Activated naive CD4-positive, alpha-beta T cell treated with anti-CD3 and anti-CD28 coated beads, Interleukin-2, amount 50 U/mL, for 16 hours (primary cell): ENCODE data around the gene TLCD3B.

ENCODE experiments used
- DNase-seq: peaks from one replicate; pipeline ENCODE4 v3.0.0-alpha.2; 2020

Gene TLCD3B

GRCh38 chr16:30003670-30004423 is 27.2 kb downstream of the TLCD3B start:
- no peak for DNase-seq

GRCh38 chr16:30002614-30003346 is 28.3 kb downstream of the TLCD3B start:
- no peak for DNase-seq

GRCh38 chr16:30000735-30001631 is 30.1 kb downstream of the TLCD3B start:
- no peak for DNase-seq

GRCh38 chr16:29999605-30000004 is 31.5 kb downstream of the TLCD3B start:
- no peak for DNase-seq

- DNase-seq = no peak
Observed at GRCh38 chr16:29996766-29997250, 34.3 kb downstream of the TLCD3B start.

GRCh38 chr16:29995911-29996765 is 34.9 kb downstream of the TLCD3B start, which contains the start of gene INO80E:
Gene INO80E (plus strand): TSS chr16:29996241. CDS start chr16:29996311, 70 bp downstream.
- peak; percentile 100 for DNase-seq

- peak; percentile 85 for DNase-seq
Observed at GRCh38 chr16:29995324-29995910, 35.7 kb downstream of the TLCD3B start, which contains the start of gene HIRIP3. Gene HIRIP3 (minus strand): TSS chr16:29995617. CDS start chr16:29995605, 12 bp downstream.

GRCh38 chr16:29994600-29995323 is 36.3 kb downstream of the TLCD3B start:
- peak; percentile 77 for DNase-seq

GRCh38 chr16:29993903-29994599 is 37.0 kb downstream of the TLCD3B start:
- DNase-seq = no peak

GRCh38 chr16:29993191-29993902 is 37.7 kb downstream of the TLCD3B start:
- DNase-seq = no peak

- no peak for DNase-seq
Observed at GRCh38 chr16:29992344-29992967, 38.6 kb downstream of the TLCD3B start.

GRCh38 chr16:29991571-29991904 is 39.5 kb downstream of the TLCD3B start:
- DNase-seq = no peak

- DNase-seq = no peak
Observed at GRCh38 chr16:29990883-29991570, 40.0 kb downstream of the TLCD3B start.

- DNase-seq = no peak
Observed at GRCh38 chr16:29990034-29990433, 41.0 kb downstream of the TLCD3B start.

- DNase-seq = no peak
Observed at GRCh38 chr16:29989111-29989858, 41.8 kb downstream of the TLCD3B start.

- DNase-seq = no peak
Observed at GRCh38 chr16:29988346-29989075, 42.6 kb downstream of the TLCD3B start.
